ENCODE measurements around the gene EVC2. TPM values are rescaled to one million over a fixed set of nuclear protein-coding genes. Genes with fewer than 3 reads are reported as not detected.

Gene EVC2
- total and polyA plus RNA-seq, 9 of the 15 experiments (the other 6 are each of a cell fraction or from before 2014, with no cell fraction given) = 0.03 to 0.55 (median 0.38) TPM; not detected in 1

DNA sequence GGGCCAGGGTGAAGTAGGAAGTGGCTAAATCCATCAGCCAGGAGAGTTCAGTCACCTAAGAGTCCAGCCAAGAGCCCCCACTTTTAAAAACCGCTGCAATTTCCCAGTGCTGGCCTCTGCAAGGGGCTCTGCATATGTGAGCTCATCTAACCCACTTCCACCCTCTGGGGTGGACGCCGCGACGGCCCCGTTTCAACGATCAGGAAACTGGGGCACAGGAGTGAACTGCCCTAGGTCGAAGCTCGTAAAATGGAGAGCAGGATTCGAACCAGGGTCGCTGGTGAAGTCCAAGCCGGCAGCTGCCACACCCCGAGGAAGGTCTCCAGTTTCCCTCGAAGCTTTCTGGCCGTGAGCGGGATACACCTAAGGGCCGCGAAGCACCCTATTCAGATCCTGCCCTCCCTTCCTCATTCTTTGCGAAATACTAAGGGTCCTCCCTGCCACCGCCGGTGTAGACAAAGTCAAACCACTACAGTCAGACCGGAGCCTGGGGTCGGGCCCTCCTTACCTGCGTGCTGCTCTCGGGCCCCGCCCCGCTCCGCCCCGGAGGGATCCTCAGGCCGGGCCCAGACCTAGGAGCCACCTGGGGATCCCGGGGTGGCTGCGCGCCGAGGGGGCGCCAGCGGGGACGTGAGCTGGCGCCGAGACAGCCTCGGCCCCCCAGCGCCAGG is 446 bp downstream of the EVC2 start:
- ChIA-PET POLR2A (no interaction called here), CTCF (ENCODE audit: low intra/inter-chr PET ratio) (no interaction called here)
- FAIRE-seq = no peak
- H3K79me2 ChIP-seq (ENCODE audit: control insufficient read depth, insufficient read depth, low read length) = no peaks in the 10 kb centered on the region
- no peaks in the 10 kb centered on the region for H3K9me1 ChIP-seq (ENCODE audit: control insufficient read depth, insufficient read depth, low read length)
- BruUV-seq (replicated peaks) = no TSS peak
- no peak for DNase-seq (ENCODE audit: extremely low read depth in 1 of 4, low spot score in 3 of 4)
- H3K27ac ChIP-seq (ENCODE audit: extremely low read depth, low read depth, low read length) = no peak overlapping the region
- peak; percentile 21; the same call in 1 of the 3 replicates for ATAC-seq
- in situ Hi-C loops (cut with MboI) (no loop called here), intact Hi-C loops (cut with micrococcal nuclease) (no loop called here)
- H3K4me1 ChIP-seq (replicated peaks in 1 of 2; ENCODE audit: control insufficient read depth in 2 of 2, insufficient read depth in 2 of 2, low read length in 2 of 2) = peaks cover 0 to 20% of the 10 kb centered on the region in 2 experiments; a peak in 4 of 5 replicates
- H3K4me3 ChIP-seq = 0 out of 2 replicates have a peak overlapping the region, but pooled peaks have one; percentile 13
- peaks cover 2 to 18% of the 10 kb centered on the region in 2 experiments; a peak in 3 of 5 replicates for H3K27me3 ChIP-seq (ENCODE audit: control insufficient read depth in 2 of 2, insufficient read depth in 2 of 2, low read length in 2 of 2)
- peak overlapping the region in 1 of 2 experiments; percentile 26; a peak in 1 of 4 replicates for H3K9ac ChIP-seq (ENCODE audit: insufficient read depth in 1 of 2, low read depth in 2 of 2, low read length in 2 of 2)
- H4K20me1 ChIP-seq (replicated peaks; ENCODE audit: control insufficient read depth, insufficient read depth, low read length) = no peaks in the 10 kb centered on the region
- peak overlapping the region; percentile 49 for H3K4me2 ChIP-seq (ENCODE audit: insufficient read depth, low read length)
- no peak overlapping the region; the same call in 1 of the 2 replicates for H2AFZ ChIP-seq (ENCODE audit: low read depth, low read length)
- peaks cover 7% of the 10 kb centered on the region; the same call in 1 of the 2 replicates for H3K9me3 ChIP-seq (replicated peaks; ENCODE audit: control insufficient read depth, insufficient read depth, low read depth, low read length)
- H3K36me3 ChIP-seq (ENCODE audit: control insufficient read depth, insufficient read depth, low read length) = no peaks in the 10 kb centered on the region
- 8% methylated on average over 29 of the region's 41 CpGs for WGBS (ENCODE audit: insufficient coverage, low coverage, missing lambda C conversion rate)
- TF ChIP-seq FOXA3 (CRISPR knock-in tag; conservative IDR thresholded peaks at IDR 0.05 in 1 of 2, IDR thresholded peaks at IDR 0.05 in 1 of 2) (no peak), TARDBP (IDR thresholded peaks at IDR 0.05) (no peak), NR3C1 (CRISPR knock-in tag; IDR thresholded peaks at IDR 0.05) (no peak), NFRKB (IDR thresholded peaks at IDR 0.05; ENCODE audit: low read depth) (no peak), BHLHE40 (IDR thresholded peaks at IDR 0.05; ENCODE audit: low read length) (no peak), SMAD4 (CRISPR knock-in tag; conservative IDR thresholded peaks at IDR 0.05) (no peak; the same call in 1 of the 2 replicates), SNRNP70 (optimal IDR thresholded peaks at IDR 0.05; ENCODE audit: low read depth, low read length) (no peak), HDAC1 (IDR thresholded peaks at IDR 0.05) (no peak)
- TF ChIP-seq, protein P1, sequence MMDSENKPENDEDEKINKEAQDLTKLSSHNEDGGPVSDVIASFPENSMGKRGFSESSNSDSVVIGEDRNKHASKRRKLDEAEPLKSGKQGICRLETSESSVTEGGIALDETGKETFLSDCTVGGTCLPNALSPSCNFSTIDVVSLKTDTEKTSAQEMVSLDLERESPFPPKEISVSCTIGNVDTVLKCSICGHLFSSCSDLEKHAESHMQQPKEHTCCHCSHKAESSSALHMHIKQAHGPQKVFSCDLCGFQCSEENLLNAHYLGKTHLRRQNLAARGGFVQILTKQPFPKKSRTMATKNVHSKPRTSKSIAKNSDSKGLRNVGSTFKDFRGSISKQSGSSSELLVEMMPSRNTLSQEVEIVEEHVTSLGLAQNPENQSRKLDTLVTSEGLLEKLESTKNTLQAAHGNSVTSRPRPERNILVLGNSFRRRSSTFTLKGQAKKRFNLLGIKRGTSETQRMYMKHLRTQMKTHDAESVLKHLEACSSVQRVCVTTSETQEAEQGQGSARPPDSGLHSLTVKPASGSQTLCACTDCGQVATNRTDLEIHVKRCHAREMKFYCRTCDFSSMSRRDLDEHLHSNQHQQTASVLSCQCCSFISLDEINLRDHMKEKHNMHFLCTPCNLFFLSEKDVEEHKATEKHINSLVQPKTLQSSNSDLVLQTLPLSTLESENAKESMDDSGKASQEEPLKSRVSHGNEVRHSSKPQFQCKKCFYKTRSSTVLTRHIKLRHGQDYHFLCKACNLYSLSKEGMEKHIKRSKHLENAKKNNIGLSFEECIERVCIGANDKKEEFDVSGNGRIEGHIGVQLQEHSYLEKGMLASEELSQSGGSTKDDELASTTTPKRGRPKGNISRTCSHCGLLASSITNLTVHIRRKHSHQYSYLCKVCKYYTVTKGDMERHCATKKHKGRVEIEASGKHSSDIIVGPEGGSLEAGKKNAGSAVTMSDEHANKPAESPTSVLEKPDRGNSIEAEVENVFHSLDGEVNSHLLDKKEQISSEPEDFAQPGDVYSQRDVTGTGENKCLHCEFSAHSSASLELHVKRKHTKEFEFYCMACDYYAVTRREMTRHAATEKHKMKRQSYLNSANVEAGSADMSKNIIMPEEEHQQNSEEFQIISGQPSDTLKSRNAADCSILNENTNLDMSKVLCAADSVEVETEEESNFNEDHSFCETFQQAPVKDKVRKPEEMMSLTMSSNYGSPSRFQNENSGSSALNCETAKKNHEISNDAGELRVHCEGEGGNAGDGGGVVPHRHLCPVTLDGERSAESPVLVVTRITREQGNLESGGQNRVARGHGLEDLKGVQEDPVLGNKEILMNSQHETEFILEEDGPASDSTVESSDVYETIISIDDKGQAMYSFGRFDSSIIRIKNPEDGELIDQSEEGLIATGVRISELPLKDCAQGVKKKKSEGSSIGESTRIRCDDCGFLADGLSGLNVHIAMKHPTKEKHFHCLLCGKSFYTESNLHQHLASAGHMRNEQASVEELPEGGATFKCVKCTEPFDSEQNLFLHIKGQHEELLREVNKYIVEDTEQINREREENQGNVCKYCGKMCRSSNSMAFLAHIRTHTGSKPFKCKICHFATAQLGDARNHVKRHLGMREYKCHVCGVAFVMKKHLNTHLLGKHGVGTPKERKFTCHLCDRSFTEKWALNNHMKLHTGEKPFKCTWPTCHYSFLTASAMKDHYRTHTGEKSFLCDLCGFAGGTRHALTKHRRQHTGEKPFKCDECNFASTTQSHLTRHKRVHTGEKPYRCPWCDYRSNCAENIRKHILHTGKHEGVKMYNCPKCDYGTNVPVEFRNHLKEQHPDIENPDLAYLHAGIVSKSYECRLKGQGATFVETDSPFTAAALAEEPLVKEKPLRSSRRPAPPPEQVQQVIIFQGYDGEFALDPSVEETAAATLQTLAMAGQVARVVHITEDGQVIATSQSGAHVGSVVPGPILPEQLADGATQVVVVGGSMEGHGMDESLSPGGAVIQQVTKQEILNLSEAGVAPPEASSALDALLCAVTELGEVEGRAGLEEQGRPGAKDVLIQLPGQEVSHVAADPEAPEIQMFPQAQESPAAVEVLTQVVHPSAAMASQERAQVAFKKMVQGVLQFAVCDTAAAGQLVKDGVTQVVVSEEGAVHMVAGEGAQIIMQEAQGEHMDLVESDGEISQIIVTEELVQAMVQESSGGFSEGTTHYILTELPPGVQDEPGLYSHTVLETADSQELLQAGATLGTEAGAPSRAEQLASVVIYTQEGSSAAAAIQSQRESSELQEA (IDR thresholded peaks at IDR 0.05; ENCODE audit: low read depth) = no peak
- TF ChIP-seq, protein P2, sequence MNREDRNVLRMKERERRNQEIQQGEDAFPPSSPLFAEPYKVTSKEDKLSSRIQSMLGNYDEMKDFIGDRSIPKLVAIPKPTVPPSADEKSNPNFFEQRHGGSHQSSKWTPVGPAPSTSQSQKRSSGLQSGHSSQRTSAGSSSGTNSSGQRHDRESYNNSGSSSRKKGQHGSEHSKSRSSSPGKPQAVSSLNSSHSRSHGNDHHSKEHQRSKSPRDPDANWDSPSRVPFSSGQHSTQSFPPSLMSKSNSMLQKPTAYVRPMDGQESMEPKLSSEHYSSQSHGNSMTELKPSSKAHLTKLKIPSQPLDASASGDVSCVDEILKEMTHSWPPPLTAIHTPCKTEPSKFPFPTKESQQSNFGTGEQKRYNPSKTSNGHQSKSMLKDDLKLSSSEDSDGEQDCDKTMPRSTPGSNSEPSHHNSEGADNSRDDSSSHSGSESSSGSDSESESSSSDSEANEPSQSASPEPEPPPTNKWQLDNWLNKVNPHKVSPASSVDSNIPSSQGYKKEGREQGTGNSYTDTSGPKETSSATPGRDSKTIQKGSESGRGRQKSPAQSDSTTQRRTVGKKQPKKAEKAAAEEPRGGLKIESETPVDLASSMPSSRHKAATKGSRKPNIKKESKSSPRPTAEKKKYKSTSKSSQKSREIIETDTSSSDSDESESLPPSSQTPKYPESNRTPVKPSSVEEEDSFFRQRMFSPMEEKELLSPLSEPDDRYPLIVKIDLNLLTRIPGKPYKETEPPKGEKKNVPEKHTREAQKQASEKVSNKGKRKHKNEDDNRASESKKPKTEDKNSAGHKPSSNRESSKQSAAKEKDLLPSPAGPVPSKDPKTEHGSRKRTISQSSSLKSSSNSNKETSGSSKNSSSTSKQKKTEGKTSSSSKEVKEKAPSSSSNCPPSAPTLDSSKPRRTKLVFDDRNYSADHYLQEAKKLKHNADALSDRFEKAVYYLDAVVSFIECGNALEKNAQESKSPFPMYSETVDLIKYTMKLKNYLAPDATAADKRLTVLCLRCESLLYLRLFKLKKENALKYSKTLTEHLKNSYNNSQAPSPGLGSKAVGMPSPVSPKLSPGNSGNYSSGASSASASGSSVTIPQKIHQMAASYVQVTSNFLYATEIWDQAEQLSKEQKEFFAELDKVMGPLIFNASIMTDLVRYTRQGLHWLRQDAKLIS (CRISPR knock-in tag; IDR thresholded peaks at IDR 0.05) = no peak
